ENCODE measurements around the gene P2RX1. TPM values are rescaled to one million over a fixed set of nuclear protein-coding genes. Genes with fewer than 3 reads are reported as not detected.
A peak's percentile ranks its signal among the peaks of the same experiment; 100 is the strongest.

The P2RX1 gene
- total RNA-seq, 1 donor from 2014 or later = not detected

GRCh38 chr17:3900646-3901045, 15.6 kb downstream of the P2RX1 start:
- H3K4me1 Mint-ChIP-seq (ENCODE audit: unreplicated experiment) = no peaks in the 10 kb centered on the region
- no peak overlapping the region for H3K27ac Mint-ChIP-seq (ENCODE audit: unreplicated experiment)
- no peak for DNase-seq (ENCODE audit: low spot score)
- peaks cover 3% of the 10 kb centered on the region for H3K27me3 Mint-ChIP-seq (ENCODE audit: unreplicated experiment)
- no peak overlapping the region for H3K4me3 Mint-ChIP-seq (ENCODE audit: unreplicated experiment)
- no peaks in the 10 kb centered on the region for H3K36me3 Mint-ChIP-seq (ENCODE audit: low read depth, unreplicated experiment)
- TF ChIP-seq CTCF (IDR thresholded peaks at IDR 0.05; ENCODE audit: unreplicated experiment) = no peak
- H3K9me3 Mint-ChIP-seq (ENCODE audit: unreplicated experiment) = no peaks in the 10 kb centered on the region

- no peak overlapping the region for H3K27ac Mint-ChIP-seq (ENCODE audit: unreplicated experiment)
- no peak for TF ChIP-seq CTCF (IDR thresholded peaks at IDR 0.05; ENCODE audit: unreplicated experiment)
Measured at GRCh38 chr17:3897731-3898130, 18.5 kb downstream of the P2RX1 start.

GRCh38 chr17:3896968-3897235, 19.4 kb downstream of the P2RX1 start:
- H3K4me3 Mint-ChIP-seq (ENCODE audit: unreplicated experiment) = no peak overlapping the region
- no peaks in the 10 kb centered on the region for H3K9me3 Mint-ChIP-seq (ENCODE audit: unreplicated experiment)
- H3K4me1 Mint-ChIP-seq (ENCODE audit: unreplicated experiment) = peaks cover 18% of the 10 kb centered on the region
- no peak for DNase-seq (ENCODE audit: low spot score)
- TF ChIP-seq CTCF (IDR thresholded peaks at IDR 0.05; ENCODE audit: unreplicated experiment) = no peak
- H3K36me3 Mint-ChIP-seq (ENCODE audit: low read depth, unreplicated experiment) = peaks cover 6% of the 10 kb centered on the region
- no peak overlapping the region for H3K27ac Mint-ChIP-seq (ENCODE audit: unreplicated experiment)
- H3K27me3 Mint-ChIP-seq (ENCODE audit: unreplicated experiment) = peaks cover 8% of the 10 kb centered on the region

More at GRCh38 chr17:3897731-3898130, 18.5 kb downstream of the P2RX1 start:
- Mint-ChIP-seq H3K4me1 (ENCODE audit: unreplicated experiment) (peaks cover 18% of the 10 kb centered on the region), H3K4me3 (ENCODE audit: unreplicated experiment) (no peak overlapping the region), H3K36me3 (ENCODE audit: low read depth, unreplicated experiment) (peaks cover 6% of the 10 kb centered on the region), H3K9me3 (ENCODE audit: unreplicated experiment) (no peaks in the 10 kb centered on the region), H3K27me3 (ENCODE audit: unreplicated experiment) (peaks cover 8% of the 10 kb centered on the region)
- DNase-seq (ENCODE audit: low spot score) = no peak

GRCh38 chr17:3896108-3896967, 19.9 kb downstream of the P2RX1 start:
- Mint-ChIP-seq H3K4me3 (ENCODE audit: unreplicated experiment) (no peak overlapping the region), H3K27me3 (ENCODE audit: unreplicated experiment) (peaks cover 12% of the 10 kb centered on the region), H3K27ac (ENCODE audit: unreplicated experiment) (no peak overlapping the region), H3K4me1 (ENCODE audit: unreplicated experiment) (peaks cover 22% of the 10 kb centered on the region), H3K36me3 (ENCODE audit: low read depth, unreplicated experiment) (peaks cover 7% of the 10 kb centered on the region), H3K9me3 (ENCODE audit: unreplicated experiment) (no peaks in the 10 kb centered on the region)
- TF ChIP-seq CTCF (IDR thresholded peaks at IDR 0.05; ENCODE audit: unreplicated experiment) = no peak
- no peak for DNase-seq (ENCODE audit: low spot score)

- Mint-ChIP-seq H3K4me1 (ENCODE audit: unreplicated experiment) (peaks cover 28% of the 10 kb centered on the region), H3K9me3 (ENCODE audit: unreplicated experiment) (no peaks in the 10 kb centered on the region), H3K4me3 (ENCODE audit: unreplicated experiment) (no peak overlapping the region), H3K36me3 (ENCODE audit: low read depth, unreplicated experiment) (peaks cover 11% of the 10 kb centered on the region), H3K27ac (ENCODE audit: unreplicated experiment) (peak overlapping the region; percentile 57), H3K27me3 (ENCODE audit: unreplicated experiment) (peaks cover 16% of the 10 kb centered on the region)
- TF ChIP-seq CTCF (IDR thresholded peaks at IDR 0.05; ENCODE audit: unreplicated experiment) = no peak
- DNase-seq (ENCODE audit: low spot score) = no peak
Measured at GRCh38 chr17:3895354-3895753, 20.9 kb downstream of the P2RX1 start.

Measured in endothelial cell (in vitro differentiated cells).